Measurements from ENCODE around the gene CCDC148. TPM values are rescaled to one million over a fixed set of nuclear protein-coding genes. Genes with fewer than 3 reads are reported as not detected.

CCDC148 gene
- total and polyA plus RNA-seq, 2 donors (not counting 1 experiment from before 2014, with no cell fraction given) = not detected

DNA sequence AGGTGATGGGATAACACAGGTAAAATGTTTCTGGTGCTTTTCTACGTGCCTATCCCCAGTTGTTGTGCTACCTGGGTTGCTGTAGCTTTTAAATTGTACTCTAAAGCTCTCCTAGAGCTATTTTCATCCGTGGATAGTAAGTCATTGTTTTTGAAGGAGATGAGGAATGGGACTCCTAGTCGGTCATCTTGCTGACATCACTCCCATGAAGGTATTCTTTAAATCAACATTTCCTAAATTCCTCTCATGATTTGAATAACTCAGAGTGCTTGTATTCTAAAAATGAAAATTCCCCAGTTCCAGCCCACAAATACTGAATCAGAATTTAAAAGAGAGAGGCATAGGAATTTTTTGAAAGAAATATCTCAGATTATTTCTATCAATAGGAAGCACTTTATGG, 44.3 kb downstream of the CCDC148 start:
- Histone ChIP-seq H3K4me1 (ENCODE audit: control insufficient read depth in 2 of 2, insufficient read depth in 2 of 2, low read length in 2 of 2) (no peaks in the 10 kb centered on the region), H3K4me3 (ENCODE audit: control extremely low read depth in 1 of 5, extremely low read depth in 1 of 5, insufficient read depth in 1 of 5, low read depth in 2 of 5, low read length in 4 of 5) (no peak overlapping the region), H3K9ac (ENCODE audit: low read length) (no peak overlapping the region), H3K36me3 (replicated peaks in 1 of 2; ENCODE audit: control extremely low read depth in 1 of 2, control insufficient read depth in 1 of 2, extremely low read depth in 1 of 2, insufficient read depth in 2 of 2, low read length in 1 of 2) (no peaks in the 10 kb centered on the region), H4K20me1 (ENCODE audit: control insufficient read depth, insufficient read depth, low read length, poor library complexity, severe bottlenecking) (no peaks in the 10 kb centered on the region), H3K27ac (ENCODE audit: low read length in 2 of 2) (no peak overlapping the region), H3K27me3 (replicated peaks in 1 of 4; ENCODE audit: control extremely low read depth in 1 of 4, control insufficient read depth in 3 of 4, insufficient read depth in 4 of 4, low read length in 3 of 4) (no peaks in the 10 kb centered on the region), H3K4me2 (replicated peaks; ENCODE audit: low read depth, low read length, poor library complexity, severe bottlenecking) (no peak overlapping the region), H3K79me2 (ENCODE audit: control insufficient read depth, insufficient read depth, low read length) (no peaks in the 10 kb centered on the region), H3K9me3 (ENCODE audit: control extremely low read depth in 1 of 3, control insufficient read depth in 2 of 3, insufficient read depth in 1 of 3, low read length in 2 of 3) (peaks cover 4 to 16% (median 12%) of the 10 kb centered on the region in 3 donors), H2AFZ (ENCODE audit: insufficient read depth, low read depth, low read length, poor library complexity, severe bottlenecking) (no peak overlapping the region)
- no CpG with 5 or more reads among the region's 3 CpGs for WGBS (ENCODE audit: insufficient coverage)
- H3K4me3 Mint-ChIP-seq = no peak overlapping the region
- ChIA-PET CTCF (no interaction called here), POLR2A (no interaction called here)
- intact Hi-C loops (cut with micrococcal nuclease) = no loop called here
- no peak for ATAC-seq (ENCODE audit: low read depth)
- no peak for TF ChIP-seq EZH2 (IDR thresholded peaks at IDR 0.05; ENCODE audit: borderline replicate concordance, insufficient read depth, low read depth, low read length, poor library complexity, severe bottlenecking)
- TF ChIP-seq, protein P1, sequence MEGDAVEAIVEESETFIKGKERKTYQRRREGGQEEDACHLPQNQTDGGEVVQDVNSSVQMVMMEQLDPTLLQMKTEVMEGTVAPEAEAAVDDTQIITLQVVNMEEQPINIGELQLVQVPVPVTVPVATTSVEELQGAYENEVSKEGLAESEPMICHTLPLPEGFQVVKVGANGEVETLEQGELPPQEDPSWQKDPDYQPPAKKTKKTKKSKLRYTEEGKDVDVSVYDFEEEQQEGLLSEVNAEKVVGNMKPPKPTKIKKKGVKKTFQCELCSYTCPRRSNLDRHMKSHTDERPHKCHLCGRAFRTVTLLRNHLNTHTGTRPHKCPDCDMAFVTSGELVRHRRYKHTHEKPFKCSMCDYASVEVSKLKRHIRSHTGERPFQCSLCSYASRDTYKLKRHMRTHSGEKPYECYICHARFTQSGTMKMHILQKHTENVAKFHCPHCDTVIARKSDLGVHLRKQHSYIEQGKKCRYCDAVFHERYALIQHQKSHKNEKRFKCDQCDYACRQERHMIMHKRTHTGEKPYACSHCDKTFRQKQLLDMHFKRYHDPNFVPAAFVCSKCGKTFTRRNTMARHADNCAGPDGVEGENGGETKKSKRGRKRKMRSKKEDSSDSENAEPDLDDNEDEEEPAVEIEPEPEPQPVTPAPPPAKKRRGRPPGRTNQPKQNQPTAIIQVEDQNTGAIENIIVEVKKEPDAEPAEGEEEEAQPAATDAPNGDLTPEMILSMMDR (IDR thresholded peaks at IDR 0.05) = no peak
- H3K9me3 Mint-ChIP-seq (ENCODE audit: insufficient read depth) = peaks cover 11% of the 10 kb centered on the region
- H3K27ac Mint-ChIP-seq = no peak overlapping the region
- H3K27me3 Mint-ChIP-seq = no peaks in the 10 kb centered on the region
- DNase-seq = no peak
- no peaks in the 10 kb centered on the region for H3K4me1 Mint-ChIP-seq

DNA sequence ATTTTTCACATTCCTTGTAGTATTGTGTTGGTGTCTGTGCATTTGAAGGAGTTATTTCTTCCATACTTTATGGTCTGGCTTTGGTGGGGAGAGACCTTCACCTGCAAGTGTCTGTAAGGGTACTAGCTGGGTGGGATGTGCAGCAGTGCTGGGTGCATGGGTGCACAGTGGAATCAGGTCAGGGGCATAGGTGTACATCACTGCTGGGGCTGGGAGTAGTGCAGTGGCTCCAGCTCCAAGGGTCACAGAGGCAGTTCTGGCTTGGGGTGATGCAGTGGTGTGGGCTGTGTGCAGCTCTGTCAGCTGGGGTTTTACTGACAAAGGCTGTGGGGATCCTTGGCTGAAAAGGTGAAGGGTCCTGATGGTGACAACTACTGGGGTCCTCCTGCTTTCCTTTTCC, 44.8 kb downstream of the CCDC148 start:
- ATAC-seq (ENCODE audit: low read depth) (no peak), DNase-seq (no peak)
- H3K9ac ChIP-seq (ENCODE audit: low read length) = no peak overlapping the region
- H2AFZ ChIP-seq (ENCODE audit: insufficient read depth, low read depth, low read length, poor library complexity, severe bottlenecking) = no peak overlapping the region
- no peaks in the 10 kb centered on the region for H4K20me1 ChIP-seq (ENCODE audit: control insufficient read depth, insufficient read depth, low read length, poor library complexity, severe bottlenecking)
- H3K27me3 ChIP-seq (replicated peaks in 1 of 4; ENCODE audit: control extremely low read depth in 1 of 4, control insufficient read depth in 3 of 4, insufficient read depth in 4 of 4, low read length in 3 of 4) = no peaks in the 10 kb centered on the region
- no peak overlapping the region for H3K4me3 Mint-ChIP-seq
- no peak overlapping the region for H3K4me2 ChIP-seq (replicated peaks; ENCODE audit: low read depth, low read length, poor library complexity, severe bottlenecking)
- TF ChIP-seq, protein P1 (IDR thresholded peaks at IDR 0.05) = no peak
- no peak for TF ChIP-seq EZH2 (IDR thresholded peaks at IDR 0.05; ENCODE audit: borderline replicate concordance, insufficient read depth, low read depth, low read length, poor library complexity, severe bottlenecking)
- CTCF ChIA-PET = no interaction called here
- no peak overlapping the region for H3K27ac ChIP-seq (ENCODE audit: low read length in 2 of 2)
- H3K4me3 ChIP-seq (ENCODE audit: control extremely low read depth in 1 of 5, extremely low read depth in 1 of 5, insufficient read depth in 1 of 5, low read depth in 2 of 5, low read length in 4 of 5) = no peak overlapping the region
- H3K9me3 Mint-ChIP-seq (ENCODE audit: insufficient read depth) = peaks cover 11% of the 10 kb centered on the region
- peaks cover 4 to 16% (median 12%) of the 10 kb centered on the region in 3 donors for H3K9me3 ChIP-seq (ENCODE audit: control extremely low read depth in 1 of 3, control insufficient read depth in 2 of 3, insufficient read depth in 1 of 3, low read length in 2 of 3)
- no peaks in the 10 kb centered on the region for H3K27me3 Mint-ChIP-seq
- no peaks in the 10 kb centered on the region for H3K4me1 ChIP-seq (ENCODE audit: control insufficient read depth in 2 of 2, insufficient read depth in 2 of 2, low read length in 2 of 2)
- no peak overlapping the region for H3K27ac Mint-ChIP-seq
- no peaks in the 10 kb centered on the region for H3K36me3 ChIP-seq (replicated peaks in 1 of 2; ENCODE audit: control extremely low read depth in 1 of 2, control insufficient read depth in 1 of 2, extremely low read depth in 1 of 2, insufficient read depth in 2 of 2, low read length in 1 of 2)
- POLR2A ChIA-PET = no interaction called here
- H3K4me1 Mint-ChIP-seq = no peaks in the 10 kb centered on the region
- intact Hi-C loops (cut with micrococcal nuclease) = no loop called here
- H3K79me2 ChIP-seq (ENCODE audit: control insufficient read depth, insufficient read depth, low read length) = no peaks in the 10 kb centered on the region
